ENCODE results near the gene TKTL2. TPM values are rescaled to one million over a fixed set of nuclear protein-coding genes. Genes with fewer than 3 reads are reported as not detected.

The TKTL2 gene, protein sequence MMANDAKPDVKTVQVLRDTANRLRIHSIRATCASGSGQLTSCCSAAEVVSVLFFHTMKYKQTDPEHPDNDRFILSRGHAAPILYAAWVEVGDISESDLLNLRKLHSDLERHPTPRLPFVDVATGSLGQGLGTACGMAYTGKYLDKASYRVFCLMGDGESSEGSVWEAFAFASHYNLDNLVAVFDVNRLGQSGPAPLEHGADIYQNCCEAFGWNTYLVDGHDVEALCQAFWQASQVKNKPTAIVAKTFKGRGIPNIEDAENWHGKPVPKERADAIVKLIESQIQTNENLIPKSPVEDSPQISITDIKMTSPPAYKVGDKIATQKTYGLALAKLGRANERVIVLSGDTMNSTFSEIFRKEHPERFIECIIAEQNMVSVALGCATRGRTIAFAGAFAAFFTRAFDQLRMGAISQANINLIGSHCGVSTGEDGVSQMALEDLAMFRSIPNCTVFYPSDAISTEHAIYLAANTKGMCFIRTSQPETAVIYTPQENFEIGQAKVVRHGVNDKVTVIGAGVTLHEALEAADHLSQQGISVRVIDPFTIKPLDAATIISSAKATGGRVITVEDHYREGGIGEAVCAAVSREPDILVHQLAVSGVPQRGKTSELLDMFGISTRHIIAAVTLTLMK
- total RNA-seq = not detected in 3 replicates
- long read RNA-seq = 0 reads

DNA sequence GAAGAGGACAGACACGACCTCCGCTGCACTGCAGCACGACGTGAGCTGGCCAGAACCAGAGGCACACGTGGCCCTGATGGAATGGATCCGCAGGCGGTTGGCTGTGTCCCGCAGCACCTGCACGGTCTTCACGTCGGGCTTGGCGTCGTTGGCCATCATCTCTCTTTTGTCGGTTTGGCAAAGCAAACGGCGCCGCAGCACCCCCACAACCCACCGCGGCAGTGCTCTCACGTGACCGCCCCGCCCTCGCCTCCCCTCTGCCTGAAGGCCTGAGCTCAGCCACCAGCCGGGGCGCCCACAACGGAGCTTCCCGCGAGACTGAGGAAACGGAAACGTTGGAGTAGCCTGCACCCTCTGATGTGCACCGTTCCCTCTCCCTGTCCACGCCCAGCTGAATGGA is at the start of gene TKTL2:
Gene TKTL2 (minus strand): TSS at position 179 of the 400 bp plus-strand sequence. CDS start 20 bp downstream, at position 159.
- Mint-ChIP-seq H3K9me3 (ENCODE audit: low read depth) (no peaks in the 10 kb centered on the region), H3K27me3 (ENCODE audit: low read depth) (peaks cover 25% of the 10 kb centered on the region), H3K27ac (ENCODE audit: unreplicated experiment) (no peak within 1 kb of the TSS), H3K36me3 (ENCODE audit: low read depth) (no peaks in the 10 kb centered on the region), H3K4me1 (ENCODE audit: low read depth) (no peaks in the 10 kb centered on the region), H3K4me3 (ENCODE audit: unreplicated experiment) (no peak within 1 kb of the TSS)
- TF ChIP-seq, protein P1, sequence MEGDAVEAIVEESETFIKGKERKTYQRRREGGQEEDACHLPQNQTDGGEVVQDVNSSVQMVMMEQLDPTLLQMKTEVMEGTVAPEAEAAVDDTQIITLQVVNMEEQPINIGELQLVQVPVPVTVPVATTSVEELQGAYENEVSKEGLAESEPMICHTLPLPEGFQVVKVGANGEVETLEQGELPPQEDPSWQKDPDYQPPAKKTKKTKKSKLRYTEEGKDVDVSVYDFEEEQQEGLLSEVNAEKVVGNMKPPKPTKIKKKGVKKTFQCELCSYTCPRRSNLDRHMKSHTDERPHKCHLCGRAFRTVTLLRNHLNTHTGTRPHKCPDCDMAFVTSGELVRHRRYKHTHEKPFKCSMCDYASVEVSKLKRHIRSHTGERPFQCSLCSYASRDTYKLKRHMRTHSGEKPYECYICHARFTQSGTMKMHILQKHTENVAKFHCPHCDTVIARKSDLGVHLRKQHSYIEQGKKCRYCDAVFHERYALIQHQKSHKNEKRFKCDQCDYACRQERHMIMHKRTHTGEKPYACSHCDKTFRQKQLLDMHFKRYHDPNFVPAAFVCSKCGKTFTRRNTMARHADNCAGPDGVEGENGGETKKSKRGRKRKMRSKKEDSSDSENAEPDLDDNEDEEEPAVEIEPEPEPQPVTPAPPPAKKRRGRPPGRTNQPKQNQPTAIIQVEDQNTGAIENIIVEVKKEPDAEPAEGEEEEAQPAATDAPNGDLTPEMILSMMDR (IDR thresholded peaks at IDR 0.05) = no peak
- DNase-seq (ENCODE audit: low spot score) = no peak

DNA sequence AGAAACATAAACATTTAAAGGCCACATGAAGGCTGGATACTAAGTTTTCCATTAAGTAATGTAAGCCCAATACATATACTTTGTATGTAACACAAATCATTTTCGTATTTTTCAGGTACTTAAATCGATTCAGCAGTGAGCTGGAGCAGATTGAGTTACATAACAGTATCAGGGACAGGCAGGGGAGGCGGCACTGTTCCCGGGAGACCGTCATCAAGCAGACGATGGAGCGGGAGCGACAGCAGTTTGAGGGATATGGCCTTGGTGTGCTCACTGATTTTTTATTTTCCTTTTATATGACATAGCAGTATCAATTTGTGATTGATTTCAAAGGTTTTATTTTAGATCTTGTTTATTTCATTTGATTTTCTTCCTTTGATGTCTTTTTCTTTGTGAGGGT is 41.6 kb upstream of the TKTL2 start:
- TF ChIP-seq, protein P1 (IDR thresholded peaks at IDR 0.05) = no peak
- H3K36me3 Mint-ChIP-seq (ENCODE audit: low read depth) = peaks cover 42% of the 10 kb centered on the region
- H3K4me3 Mint-ChIP-seq (ENCODE audit: unreplicated experiment) = no peak overlapping the region
- no peaks in the 10 kb centered on the region for H3K9me3 Mint-ChIP-seq (ENCODE audit: low read depth)
- H3K27me3 Mint-ChIP-seq (ENCODE audit: low read depth) = no peaks in the 10 kb centered on the region
- H3K4me1 Mint-ChIP-seq (ENCODE audit: low read depth) = no peaks in the 10 kb centered on the region
- DNase-seq (ENCODE audit: low spot score) = no peak
- no peak overlapping the region for H3K27ac Mint-ChIP-seq (ENCODE audit: unreplicated experiment)

DNA sequence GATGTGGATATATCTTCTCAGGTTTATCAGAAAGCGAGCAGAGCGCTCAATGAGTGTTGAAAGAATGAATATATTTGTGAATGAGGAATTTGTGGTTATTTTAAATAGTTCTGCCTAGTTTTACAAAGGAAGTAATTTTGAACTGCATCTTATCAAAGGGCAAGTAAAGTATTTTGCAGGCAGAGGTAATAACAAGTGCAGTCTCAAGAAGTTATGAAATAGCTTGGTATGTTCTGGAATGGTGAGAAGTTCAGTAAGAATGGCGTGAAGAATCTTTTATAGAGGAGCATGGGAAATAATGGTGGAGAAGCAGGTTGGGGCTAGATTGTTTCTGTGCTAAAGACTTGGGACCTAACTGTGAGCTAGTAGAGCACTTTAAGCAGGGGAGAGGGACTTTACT is 31.8 kb upstream of the TKTL2 start:
- Mint-ChIP-seq H3K27me3 (ENCODE audit: low read depth) (no peaks in the 10 kb centered on the region), H3K4me1 (ENCODE audit: low read depth) (peaks cover 48% of the 10 kb centered on the region), H3K4me3 (ENCODE audit: unreplicated experiment) (no peak overlapping the region), H3K9me3 (ENCODE audit: low read depth) (no peaks in the 10 kb centered on the region), H3K36me3 (ENCODE audit: low read depth) (peaks cover 5% of the 10 kb centered on the region), H3K27ac (ENCODE audit: unreplicated experiment) (no peak overlapping the region)
- no peak for DNase-seq (ENCODE audit: low spot score)
- TF ChIP-seq, protein P1 (IDR thresholded peaks at IDR 0.05) = no peak

DNA sequence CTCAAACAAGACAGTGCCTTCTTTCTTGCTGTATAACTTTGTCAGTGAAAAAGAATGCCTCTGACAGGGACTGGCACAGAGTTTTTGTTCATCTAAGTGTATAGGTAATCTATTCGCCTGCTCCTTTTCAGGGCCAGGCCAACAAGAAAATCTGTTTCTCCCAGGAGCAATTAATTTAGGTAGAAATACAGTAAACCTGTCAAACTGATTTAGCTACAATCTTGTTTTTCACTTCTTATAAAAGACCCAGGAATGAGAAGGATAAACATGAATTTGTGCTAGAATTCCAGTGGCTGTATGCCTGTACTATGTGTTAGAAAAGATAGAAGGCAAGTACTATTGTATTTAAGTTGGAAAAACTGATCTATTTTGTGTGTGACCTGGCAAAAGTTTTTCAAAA is 27.0 kb upstream of the TKTL2 start:
- Mint-ChIP-seq H3K27me3 (ENCODE audit: low read depth) (no peaks in the 10 kb centered on the region), H3K4me3 (ENCODE audit: unreplicated experiment) (no peak overlapping the region), H3K36me3 (ENCODE audit: low read depth) (no peaks in the 10 kb centered on the region), H3K27ac (ENCODE audit: unreplicated experiment) (no peak overlapping the region), H3K4me1 (ENCODE audit: low read depth) (peaks cover 49% of the 10 kb centered on the region), H3K9me3 (ENCODE audit: low read depth) (no peaks in the 10 kb centered on the region)
- no peak for DNase-seq (ENCODE audit: low spot score)
- TF ChIP-seq, protein P1 (IDR thresholded peaks at IDR 0.05) = no peak

DNA sequence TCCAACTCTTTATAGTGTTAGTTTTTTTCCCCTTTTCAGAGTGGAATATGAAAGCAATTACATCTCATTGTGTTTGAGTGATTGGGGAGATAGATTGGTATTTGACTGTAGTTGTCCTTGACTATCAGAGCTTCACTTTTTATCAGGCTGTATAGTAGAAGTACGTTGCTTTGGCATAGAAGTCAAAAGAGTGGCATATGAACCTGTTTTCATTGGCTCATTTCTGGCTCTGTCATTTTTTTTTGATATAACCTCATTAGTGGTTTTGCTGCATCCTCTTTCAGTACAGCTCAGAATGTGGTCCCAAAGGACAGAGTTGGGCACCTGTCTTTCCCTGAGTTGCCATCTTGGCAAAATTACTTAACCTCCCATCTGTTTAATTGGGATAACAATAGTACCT is 22.3 kb upstream of the TKTL2 start:
- Mint-ChIP-seq H3K36me3 (ENCODE audit: low read depth) (no peaks in the 10 kb centered on the region), H3K4me1 (ENCODE audit: low read depth) (peaks cover 29% of the 10 kb centered on the region), H3K27me3 (ENCODE audit: low read depth) (no peaks in the 10 kb centered on the region), H3K4me3 (ENCODE audit: unreplicated experiment) (peak overlapping the region; percentile 99), H3K27ac (ENCODE audit: unreplicated experiment) (peak overlapping the region; percentile 85), H3K9me3 (ENCODE audit: low read depth) (no peaks in the 10 kb centered on the region)
- TF ChIP-seq, protein P1 (IDR thresholded peaks at IDR 0.05) = no peak
- DNase-seq (ENCODE audit: low spot score) = no peak

Data from chondrocyte (in vitro differentiated cells).